ENCODE results near the gene RFX1. TPM values are rescaled to one million over a fixed set of nuclear protein-coding genes. Genes with fewer than 3 reads are reported as not detected.

RFX1 gene
- total and polyA plus RNA-seq, 8 donors: 9.1 to 17.4 (median 13.5) TPM

DNA sequence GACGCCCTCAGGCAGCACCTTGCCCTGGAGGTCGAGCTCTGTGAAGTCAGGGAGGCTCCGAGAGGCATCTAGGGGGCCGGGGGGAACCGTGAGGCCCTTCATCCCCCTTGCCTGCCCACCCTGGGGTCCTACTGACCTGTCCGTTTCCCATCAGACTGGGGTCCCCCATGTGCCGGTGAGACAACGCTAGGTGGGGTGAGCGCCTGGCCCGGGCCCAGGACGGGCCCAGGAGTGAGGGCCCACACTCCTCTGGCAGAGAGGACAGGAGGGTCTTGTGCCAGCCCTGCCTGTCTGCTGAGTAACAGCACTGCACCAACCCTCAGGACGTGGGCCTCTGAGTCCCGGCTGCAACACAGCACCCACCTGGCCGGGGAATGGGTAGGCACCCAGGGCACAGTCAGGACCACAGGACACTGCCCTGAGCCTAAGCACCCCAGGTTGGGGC is 39.4 kb downstream of the RFX1 start:
- H3K4me3 ChIP-seq: no peak overlapping the region
- TF ChIP-seq, protein P1, sequence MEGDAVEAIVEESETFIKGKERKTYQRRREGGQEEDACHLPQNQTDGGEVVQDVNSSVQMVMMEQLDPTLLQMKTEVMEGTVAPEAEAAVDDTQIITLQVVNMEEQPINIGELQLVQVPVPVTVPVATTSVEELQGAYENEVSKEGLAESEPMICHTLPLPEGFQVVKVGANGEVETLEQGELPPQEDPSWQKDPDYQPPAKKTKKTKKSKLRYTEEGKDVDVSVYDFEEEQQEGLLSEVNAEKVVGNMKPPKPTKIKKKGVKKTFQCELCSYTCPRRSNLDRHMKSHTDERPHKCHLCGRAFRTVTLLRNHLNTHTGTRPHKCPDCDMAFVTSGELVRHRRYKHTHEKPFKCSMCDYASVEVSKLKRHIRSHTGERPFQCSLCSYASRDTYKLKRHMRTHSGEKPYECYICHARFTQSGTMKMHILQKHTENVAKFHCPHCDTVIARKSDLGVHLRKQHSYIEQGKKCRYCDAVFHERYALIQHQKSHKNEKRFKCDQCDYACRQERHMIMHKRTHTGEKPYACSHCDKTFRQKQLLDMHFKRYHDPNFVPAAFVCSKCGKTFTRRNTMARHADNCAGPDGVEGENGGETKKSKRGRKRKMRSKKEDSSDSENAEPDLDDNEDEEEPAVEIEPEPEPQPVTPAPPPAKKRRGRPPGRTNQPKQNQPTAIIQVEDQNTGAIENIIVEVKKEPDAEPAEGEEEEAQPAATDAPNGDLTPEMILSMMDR (IDR thresholded peaks at IDR 0.05): no peak
- ATAC-seq (no peak), DNase-seq (peak in 1 of 4 donors; percentile 66)
- peaks cover 0 to 96% of the 10 kb centered on the region in 2 donors for H3K36me3 ChIP-seq
- H3K4me1 ChIP-seq: no peaks in the 10 kb centered on the region
- H3K9me3 ChIP-seq: no peaks in the 10 kb centered on the region
- intact Hi-C loops (cut with DNase I): no loop called here
- H3K27ac ChIP-seq: no peak overlapping the region
- H3K27me3 ChIP-seq: no peaks in the 10 kb centered on the region

DNA sequence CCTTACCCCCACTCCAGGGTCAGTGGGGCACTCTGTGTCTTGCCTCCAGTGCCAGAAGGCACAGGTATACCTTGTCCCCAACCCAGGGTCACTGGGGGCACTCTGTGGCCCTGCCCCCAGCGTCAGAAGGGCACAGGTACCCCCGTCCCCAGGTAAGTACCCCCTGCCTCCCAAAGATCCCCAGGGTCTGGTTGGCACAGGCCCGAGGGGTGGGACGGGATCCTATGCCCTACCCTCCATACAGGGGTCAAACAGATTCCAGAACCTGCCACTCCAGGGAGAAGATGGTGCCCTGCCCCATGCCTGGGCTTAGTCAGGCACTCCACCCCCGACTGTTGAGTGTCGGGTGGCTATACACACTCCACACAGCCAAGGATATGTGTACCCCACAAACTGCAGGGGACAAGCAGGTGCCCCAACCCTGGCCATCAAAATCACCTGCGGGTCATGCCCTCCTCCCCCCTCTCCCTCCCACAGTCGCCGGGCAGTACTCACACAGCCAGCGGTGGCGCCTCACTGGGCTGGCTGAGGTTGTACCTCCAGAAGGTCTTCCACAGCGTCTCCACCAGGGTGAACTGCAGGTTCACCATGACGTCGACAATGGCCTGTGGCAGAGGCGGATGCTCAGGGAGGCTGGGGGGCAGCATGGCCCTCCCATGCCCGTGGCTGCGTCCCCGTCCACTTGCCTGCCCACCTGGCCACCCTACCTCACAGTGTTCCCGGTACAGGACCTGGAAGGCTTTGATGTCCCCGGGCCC is 40.0 kb downstream of the RFX1 start:
- H3K36me3 ChIP-seq: peaks cover 0 to 96% of the 10 kb centered on the region in 2 donors
- TF ChIP-seq, protein P1 (IDR thresholded peaks at IDR 0.05): no peak
- ATAC-seq (no peak), DNase-seq (no peak)
- no peaks in the 10 kb centered on the region for H3K4me1 ChIP-seq
- no peak overlapping the region for H3K4me3 ChIP-seq
- intact Hi-C loops (cut with DNase I): no loop called here
- H3K9me3 ChIP-seq: no peaks in the 10 kb centered on the region
- H3K27me3 ChIP-seq: no peaks in the 10 kb centered on the region
- no peak overlapping the region for H3K27ac ChIP-seq

DNA sequence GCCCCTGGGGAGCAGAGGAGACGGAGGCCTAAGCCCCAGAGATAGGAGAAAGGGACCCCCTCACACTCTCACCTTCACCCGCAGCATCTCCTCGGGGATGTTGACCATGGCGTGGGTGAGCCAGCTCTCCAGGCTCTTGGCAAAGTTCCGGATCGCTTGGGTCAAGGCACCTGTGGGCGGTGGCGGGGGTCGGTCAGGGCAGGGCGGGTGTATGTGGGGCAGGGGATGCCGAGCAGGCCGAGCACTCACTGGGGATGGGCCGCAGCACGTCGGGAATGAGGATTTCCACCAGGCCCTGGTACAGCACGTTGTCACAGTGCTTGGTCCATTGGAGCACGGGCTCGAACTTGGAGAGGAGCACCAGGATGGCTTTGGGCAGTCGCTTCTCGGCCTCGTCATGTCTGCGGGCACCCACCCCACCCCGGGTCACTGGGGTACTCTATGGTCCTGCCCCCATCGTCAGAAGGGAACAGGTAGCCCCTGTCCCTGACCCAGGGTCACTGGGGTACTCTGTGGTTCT is 40.7 kb downstream of the RFX1 start:
- TF ChIP-seq, protein P1 (IDR thresholded peaks at IDR 0.05): no peak
- intact Hi-C loops (cut with DNase I): no loop called here
- no peak overlapping the region for H3K27ac ChIP-seq
- H3K36me3 ChIP-seq: peaks cover 0 to 99% of the 10 kb centered on the region in 2 donors
- H3K27me3 ChIP-seq: no peaks in the 10 kb centered on the region
- H3K4me1 ChIP-seq: no peaks in the 10 kb centered on the region
- no peaks in the 10 kb centered on the region for H3K9me3 ChIP-seq
- DNase-seq (no peak), ATAC-seq (no peak)
- H3K4me3 ChIP-seq: no peak overlapping the region

DNA sequence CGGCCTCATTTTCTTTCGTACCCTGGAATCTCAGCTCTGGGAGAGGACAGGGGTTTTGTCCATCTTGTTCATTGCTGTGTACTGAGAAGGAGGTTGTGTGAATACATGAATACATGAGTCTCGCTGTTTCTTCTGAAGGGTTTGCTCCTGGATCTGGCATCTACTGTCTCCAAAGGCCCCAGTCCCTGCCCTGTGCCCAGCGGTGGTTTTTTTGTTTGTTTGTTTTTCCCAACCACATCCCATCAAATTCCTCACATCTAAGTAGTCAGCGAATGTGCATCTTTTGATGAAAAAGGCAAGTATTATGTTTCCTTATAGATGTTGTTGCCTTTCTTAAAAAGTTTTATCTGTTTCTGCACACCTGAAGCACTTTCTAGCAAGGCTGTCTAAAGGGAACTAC is 41.3 kb downstream of the RFX1 start:
- H3K27me3 ChIP-seq: no peaks in the 10 kb centered on the region
- no peak for DNase-seq
- H3K4me3 ChIP-seq: no peak overlapping the region
- no peak overlapping the region for H3K27ac ChIP-seq
- ATAC-seq: no peak
- intact Hi-C loops (cut with DNase I): no loop called here
- H3K4me1 ChIP-seq: no peaks in the 10 kb centered on the region
- TF ChIP-seq, protein P1 (IDR thresholded peaks at IDR 0.05): no peak
- H3K36me3 ChIP-seq: peaks cover 0 to 100% of the 10 kb centered on the region in 2 donors
- H3K9me3 ChIP-seq: no peaks in the 10 kb centered on the region

DNA sequence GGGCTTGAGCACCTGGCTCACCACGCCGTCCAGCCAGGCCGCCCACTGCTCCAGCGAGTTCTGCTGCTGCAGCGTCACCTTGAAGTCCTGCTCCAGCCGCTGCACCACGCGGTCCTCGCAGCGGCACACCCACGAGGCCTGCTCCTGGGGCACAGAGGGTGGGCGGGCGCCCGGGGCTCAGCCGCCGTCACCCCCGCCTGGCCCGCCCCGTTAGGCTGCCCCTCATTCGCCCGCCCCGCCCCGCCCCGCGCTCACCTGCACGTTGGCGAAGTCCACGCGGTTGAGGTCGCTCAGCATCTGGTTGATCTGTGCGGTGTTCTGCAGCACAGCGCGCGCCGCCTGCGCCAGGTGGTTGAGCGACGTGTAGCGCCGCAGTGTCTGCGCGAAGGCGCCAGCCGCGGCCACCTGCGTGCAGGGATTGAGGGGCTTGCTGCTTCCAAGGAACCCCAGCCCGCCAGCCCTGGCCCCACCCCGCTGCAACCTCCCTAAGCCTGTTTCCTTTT is 42.5 kb downstream of the RFX1 start:
- Histone ChIP-seq H3K36me3 (peaks cover 0 to 100% of the 10 kb centered on the region in 2 donors), H3K27me3 (no peaks in the 10 kb centered on the region), H3K9me3 (no peaks in the 10 kb centered on the region), H3K4me1 (no peaks in the 10 kb centered on the region), H3K4me3 (no peak overlapping the region), H3K27ac (no peak overlapping the region)
- intact Hi-C loops (cut with DNase I): no loop called here
- DNase-seq (peak in 1 of 4 donors; percentile 73), ATAC-seq (no peak)
- TF ChIP-seq, protein P1 (IDR thresholded peaks at IDR 0.05): no peak

Data from left lung (tissue), 10 donors.